Measurements from ENCODE around the gene CARD10. TPM values are rescaled to one million over a fixed set of nuclear protein-coding genes. Genes with fewer than 3 reads are reported as not detected.

Gene CARD10
- total RNA-seq, 2 donors from 2014 or later = 20.3 to 24.4 TPM

DNA sequence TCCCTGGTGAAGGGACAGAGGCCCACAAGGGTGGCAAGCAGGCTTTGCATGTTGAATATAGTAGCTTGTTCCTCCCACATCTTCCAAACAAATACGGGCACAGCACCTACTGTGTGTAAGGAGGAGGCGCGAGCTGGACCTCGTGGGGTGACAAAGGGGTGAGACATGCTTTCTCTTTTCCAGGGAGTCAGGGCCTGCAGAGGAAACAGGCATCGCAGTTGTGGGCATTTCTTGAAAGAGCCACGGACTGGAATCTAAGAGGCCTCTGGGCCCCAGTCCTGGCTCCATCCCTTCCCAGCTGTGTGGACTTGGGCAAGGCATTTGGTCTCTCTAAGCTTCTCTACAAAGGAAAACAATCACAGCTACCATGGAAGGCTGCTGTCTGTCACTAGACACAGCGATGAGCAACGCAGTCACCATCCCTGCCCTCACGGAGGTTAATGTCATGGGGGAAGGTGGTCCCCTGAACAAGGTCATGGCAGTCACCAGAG, 28.1 kb upstream of the CARD10 start:
- TF ChIP-seq, protein P1, sequence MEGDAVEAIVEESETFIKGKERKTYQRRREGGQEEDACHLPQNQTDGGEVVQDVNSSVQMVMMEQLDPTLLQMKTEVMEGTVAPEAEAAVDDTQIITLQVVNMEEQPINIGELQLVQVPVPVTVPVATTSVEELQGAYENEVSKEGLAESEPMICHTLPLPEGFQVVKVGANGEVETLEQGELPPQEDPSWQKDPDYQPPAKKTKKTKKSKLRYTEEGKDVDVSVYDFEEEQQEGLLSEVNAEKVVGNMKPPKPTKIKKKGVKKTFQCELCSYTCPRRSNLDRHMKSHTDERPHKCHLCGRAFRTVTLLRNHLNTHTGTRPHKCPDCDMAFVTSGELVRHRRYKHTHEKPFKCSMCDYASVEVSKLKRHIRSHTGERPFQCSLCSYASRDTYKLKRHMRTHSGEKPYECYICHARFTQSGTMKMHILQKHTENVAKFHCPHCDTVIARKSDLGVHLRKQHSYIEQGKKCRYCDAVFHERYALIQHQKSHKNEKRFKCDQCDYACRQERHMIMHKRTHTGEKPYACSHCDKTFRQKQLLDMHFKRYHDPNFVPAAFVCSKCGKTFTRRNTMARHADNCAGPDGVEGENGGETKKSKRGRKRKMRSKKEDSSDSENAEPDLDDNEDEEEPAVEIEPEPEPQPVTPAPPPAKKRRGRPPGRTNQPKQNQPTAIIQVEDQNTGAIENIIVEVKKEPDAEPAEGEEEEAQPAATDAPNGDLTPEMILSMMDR (conservative IDR thresholded peaks at IDR 0.05) = no peak
- 80 to 87% methylated on average over 7 to 9 of the region's 9 CpGs for WGBS, 2 experiments (ENCODE audit: insufficient coverage in 1 of 2, insufficient read length in 1 of 2)
- H3K9me3 Mint-ChIP-seq = no peaks in the 10 kb centered on the region
- peak overlapping the region; percentile 49 for H3K27ac Mint-ChIP-seq
- Histone ChIP-seq H3K4me3 (ENCODE audit: low read length) (no peak overlapping the region), H3K9me3 (ENCODE audit: control insufficient read depth, low read length) (no peaks in the 10 kb centered on the region), H3K9ac (ENCODE audit: extremely low read depth, low read length, poor library complexity, severe bottlenecking) (no peak overlapping the region), H3K27ac (ENCODE audit: low read depth, low read length) (peak overlapping the region; percentile 93), H3K4me1 (ENCODE audit: control insufficient read depth, insufficient read depth, low read length) (peaks cover 20% of the 10 kb centered on the region), H3K36me3 (ENCODE audit: control insufficient read depth, insufficient read depth, low read length) (no peaks in the 10 kb centered on the region), H3K27me3 (ENCODE audit: control insufficient read depth, insufficient read depth, low read length, poor library complexity, severe bottlenecking) (no peaks in the 10 kb centered on the region)
- peaks cover 40% of the 10 kb centered on the region for H3K4me1 Mint-ChIP-seq
- DNase-seq = peak; percentile 74
- H3K27me3 Mint-ChIP-seq (ENCODE audit: insufficient read depth) = no peaks in the 10 kb centered on the region
- H3K36me3 Mint-ChIP-seq (ENCODE audit: low read depth) = no peaks in the 10 kb centered on the region
- no peak overlapping the region for H3K4me3 Mint-ChIP-seq

DNA sequence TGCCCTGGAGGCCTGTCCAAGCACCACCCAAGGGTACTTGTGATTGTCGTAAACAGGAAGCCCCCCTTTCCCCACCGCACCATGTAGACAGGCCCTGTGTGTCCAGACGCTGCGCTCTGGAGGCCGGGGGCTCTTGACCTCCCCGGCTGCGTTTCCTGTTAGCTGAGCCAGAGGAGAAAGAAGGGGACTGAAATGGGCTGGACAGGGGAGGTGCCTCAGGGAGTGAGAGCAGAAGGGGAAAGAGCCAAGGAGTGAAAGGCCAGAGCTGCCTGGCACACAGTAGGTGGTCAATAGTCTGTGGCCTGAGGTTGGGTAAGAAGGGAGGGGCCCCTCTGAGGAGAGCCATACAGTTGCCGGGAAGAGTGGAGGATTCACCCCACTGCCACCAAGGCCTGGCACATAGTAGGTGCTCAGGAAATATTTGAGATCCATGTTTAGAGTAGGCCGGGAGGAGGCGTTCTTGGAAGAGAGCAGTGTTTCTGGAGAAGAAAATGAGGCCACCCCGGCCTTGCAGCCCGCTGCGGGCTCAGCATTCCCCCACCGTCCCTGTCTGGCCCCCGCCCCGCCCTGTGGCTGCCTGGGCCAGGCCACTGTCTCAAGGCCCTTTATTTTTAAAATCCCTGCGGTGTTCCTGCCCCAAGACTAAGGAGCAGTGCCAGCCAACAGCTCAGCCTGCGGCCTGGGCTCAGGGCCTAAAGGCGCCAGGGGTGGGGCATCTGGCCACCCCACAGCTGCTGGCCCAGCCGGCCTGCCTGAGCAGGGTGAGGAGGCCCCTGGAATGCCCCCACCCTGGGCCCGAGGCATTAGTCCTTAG, 27.4 kb upstream of the CARD10 start:
- Histone ChIP-seq H3K36me3 (ENCODE audit: control insufficient read depth, insufficient read depth, low read length) (no peaks in the 10 kb centered on the region), H3K4me1 (ENCODE audit: control insufficient read depth, insufficient read depth, low read length) (peaks cover 16% of the 10 kb centered on the region), H3K9ac (ENCODE audit: extremely low read depth, low read length, poor library complexity, severe bottlenecking) (no peak overlapping the region), H3K27ac (ENCODE audit: low read depth, low read length) (peak overlapping the region; percentile 93), H3K4me3 (ENCODE audit: low read length) (no peak overlapping the region), H3K9me3 (ENCODE audit: control insufficient read depth, low read length) (no peaks in the 10 kb centered on the region), H3K27me3 (ENCODE audit: control insufficient read depth, insufficient read depth, low read length, poor library complexity, severe bottlenecking) (no peaks in the 10 kb centered on the region)
- Mint-ChIP-seq H3K27ac (peak overlapping the region; percentile 89), H3K36me3 (ENCODE audit: low read depth) (no peaks in the 10 kb centered on the region), H3K4me1 (peaks cover 41% of the 10 kb centered on the region), H3K4me3 (no peak overlapping the region), H3K27me3 (ENCODE audit: insufficient read depth) (no peaks in the 10 kb centered on the region), H3K9me3 (no peaks in the 10 kb centered on the region)
- peak; percentile 72 for DNase-seq
- TF ChIP-seq, protein P1 (conservative IDR thresholded peaks at IDR 0.05) = no peak
- 52 to 83% methylated on average over 10 to 21 of the region's 21 CpGs for WGBS, 2 experiments (ENCODE audit: insufficient coverage in 1 of 2, insufficient read length in 1 of 2)

DNA sequence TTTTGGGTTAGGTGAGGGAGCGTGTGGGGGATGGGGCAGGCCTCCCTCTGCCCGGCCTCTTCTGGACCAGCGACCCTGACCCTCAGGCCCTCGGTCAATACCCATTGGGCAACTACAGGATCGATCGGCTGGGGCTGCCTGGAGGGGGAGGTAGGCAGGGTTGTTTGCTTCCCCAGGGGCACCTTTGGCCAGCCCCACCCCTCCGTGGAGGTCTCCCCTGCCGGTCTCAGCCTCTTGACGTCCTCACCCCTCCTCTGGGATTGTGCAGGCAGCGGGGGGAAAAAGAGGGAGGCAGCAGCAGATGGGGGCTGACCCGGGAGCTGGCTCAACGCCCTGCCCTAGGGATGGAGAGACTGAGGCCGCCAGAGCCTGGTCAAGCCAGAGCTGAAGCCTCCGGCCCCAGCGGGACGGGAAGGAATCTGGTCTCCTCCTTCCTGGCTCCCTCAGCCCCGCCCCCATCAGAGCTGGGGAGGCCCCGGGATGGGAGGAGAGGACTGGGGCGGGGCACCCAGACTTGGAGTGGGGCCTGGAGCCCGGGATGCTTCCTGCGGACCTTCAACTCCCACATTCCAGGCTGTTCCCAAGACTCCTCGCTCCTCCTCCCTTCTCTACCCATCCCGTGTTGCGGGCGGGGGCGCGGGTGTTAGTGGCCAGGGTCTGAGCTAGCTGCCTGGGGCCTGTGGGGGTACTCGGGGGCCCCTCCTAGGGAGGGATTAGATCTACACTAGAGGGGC, 26.7 kb upstream of the CARD10 start:
- Histone ChIP-seq H3K27ac (ENCODE audit: low read depth, low read length) (peak overlapping the region; percentile 93), H3K4me1 (ENCODE audit: control insufficient read depth, insufficient read depth, low read length) (peaks cover 11% of the 10 kb centered on the region), H3K36me3 (ENCODE audit: control insufficient read depth, insufficient read depth, low read length) (no peaks in the 10 kb centered on the region), H3K27me3 (ENCODE audit: control insufficient read depth, insufficient read depth, low read length, poor library complexity, severe bottlenecking) (no peaks in the 10 kb centered on the region), H3K4me3 (ENCODE audit: low read length) (no peak overlapping the region), H3K9me3 (ENCODE audit: control insufficient read depth, low read length) (no peaks in the 10 kb centered on the region), H3K9ac (ENCODE audit: extremely low read depth, low read length, poor library complexity, severe bottlenecking) (no peak overlapping the region)
- Mint-ChIP-seq H3K9me3 (no peaks in the 10 kb centered on the region), H3K27ac (peak overlapping the region; percentile 91), H3K36me3 (ENCODE audit: low read depth) (no peaks in the 10 kb centered on the region), H3K4me1 (peaks cover 35% of the 10 kb centered on the region), H3K4me3 (no peak overlapping the region), H3K27me3 (ENCODE audit: insufficient read depth) (no peaks in the 10 kb centered on the region)
- TF ChIP-seq, protein P1 (conservative IDR thresholded peaks at IDR 0.05) = no peak
- WGBS, 2 experiments (ENCODE audit: insufficient coverage in 1 of 2, insufficient read length in 1 of 2) = 33 to 47% methylated on average over 6 to 25 of the region's 28 CpGs
- DNase-seq = peak; percentile 95
